Muscle of leg (tissue), 9 donors: ENCODE results near the gene WDR19. TPM values are rescaled to one million over a fixed set of nuclear protein-coding genes. Genes with fewer than 3 reads are reported as not detected.

Experiments
- polyA plus RNA-seq, 8 donors: library from polyadenylated mRNA; unstranded; fragments of 120-200 nt; gene quantifications; one replicate each; pipeline versions ENCODE4 v1.2.1 to v1.2.3, GENCODE V29; 2013; ENCODE audit warnings: inconsistent platforms in 1 of 8, low replicate concordance in 1 of 8; ENCODE audit not compliant: insufficient read length in 8 of 8, insufficient read depth in 1 of 8
- total RNA-seq: library from RNA; stranded (reverse); fragments of 120-200 nt; gene quantifications from one replicate; pipeline ENCODE4 v1.2.4, GENCODE V29; 2013

WDR19 gene
- total and polyA plus RNA-seq, 9 donors, result 15.1 to 24.7 (median 18.0) TPM

Other genes with a start within 250 kb of the WDR19 start
- 0.35 TPM for gene TMEM156, start 150.1 kb upstream of the WDR19 start, total RNA-seq
- under 1 TPM in 6 of 8 donors, not detected in 2; 0.09 to 0.62 (median 0.20) TPM for gene TMEM156, start 150.1 kb upstream of the WDR19 start, polyA plus RNA-seq
- 15.3 TPM for gene KLHL5, start 120.3 kb upstream of the WDR19 start, total RNA-seq
- 10 to 100 TPM; 13.4 to 22.6 (median 18.0) TPM for gene KLHL5, start 120.3 kb upstream of the WDR19 start, polyA plus RNA-seq
- 45.1 TPM for gene RFC1, start 183.8 kb downstream of the WDR19 start, total RNA-seq
- 10 to 100 TPM; 28.6 to 36.7 (median 32.4) TPM for gene RFC1, start 183.8 kb downstream of the WDR19 start, polyA plus RNA-seq
- under 0.01 TPM for gene KLB, start 224.4 kb downstream of the WDR19 start, total RNA-seq
- gene KLB, start 224.4 kb downstream of the WDR19 start, polyA plus RNA-seq, result under 1 TPM; 0.03 to 0.12 (median 0.08) TPM